ENCODE data around the gene ADAMTS20.

ADAMTS20 gene

DNA sequence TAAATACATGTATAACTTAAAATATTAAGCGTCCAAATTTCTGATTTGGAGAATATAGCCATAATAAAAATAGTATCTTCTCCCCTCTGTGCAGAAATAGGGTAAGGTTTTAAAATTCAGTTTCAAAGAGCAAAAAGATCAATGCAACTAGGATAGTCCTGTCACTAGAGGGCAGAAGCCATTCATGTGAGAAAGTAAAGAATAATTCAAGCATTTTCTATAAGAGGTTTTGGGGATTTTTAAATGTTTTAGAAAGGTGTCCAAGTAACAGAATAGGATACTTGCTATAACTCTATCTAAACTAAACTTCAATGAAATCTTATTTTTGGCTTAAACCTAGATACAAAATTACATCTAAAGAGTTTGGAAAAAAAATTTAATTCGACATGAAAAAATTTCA lies 50.3 kb downstream of the ADAMTS20 start:
- H3K4me1 ChIP-seq (ENCODE audit: control insufficient read depth in 1 of 2, insufficient read depth in 2 of 2, low read length in 2 of 2): no peaks in the 10 kb centered on the region
- no peak overlapping the region for H3K4me3 ChIP-seq (ENCODE audit: low read depth in 1 of 2, low read length in 2 of 2)
- H3K27me3 ChIP-seq (ENCODE audit: control insufficient read depth in 1 of 2, insufficient read depth in 2 of 2, low read length in 2 of 2): no peaks in the 10 kb centered on the region
- H3K27ac ChIP-seq (ENCODE audit: low read depth, low read length): no peak overlapping the region
- no peaks in the 10 kb centered on the region for H3K9me3 ChIP-seq (ENCODE audit: control insufficient read depth in 1 of 2, low read length in 2 of 2)
- H3K9ac ChIP-seq (ENCODE audit: low read depth in 1 of 2, low read length in 2 of 2): no peak overlapping the region
- H3K36me3 ChIP-seq (ENCODE audit: control insufficient read depth in 1 of 2, insufficient read depth in 2 of 2, low read length in 2 of 2): no peaks in the 10 kb centered on the region

DNA sequence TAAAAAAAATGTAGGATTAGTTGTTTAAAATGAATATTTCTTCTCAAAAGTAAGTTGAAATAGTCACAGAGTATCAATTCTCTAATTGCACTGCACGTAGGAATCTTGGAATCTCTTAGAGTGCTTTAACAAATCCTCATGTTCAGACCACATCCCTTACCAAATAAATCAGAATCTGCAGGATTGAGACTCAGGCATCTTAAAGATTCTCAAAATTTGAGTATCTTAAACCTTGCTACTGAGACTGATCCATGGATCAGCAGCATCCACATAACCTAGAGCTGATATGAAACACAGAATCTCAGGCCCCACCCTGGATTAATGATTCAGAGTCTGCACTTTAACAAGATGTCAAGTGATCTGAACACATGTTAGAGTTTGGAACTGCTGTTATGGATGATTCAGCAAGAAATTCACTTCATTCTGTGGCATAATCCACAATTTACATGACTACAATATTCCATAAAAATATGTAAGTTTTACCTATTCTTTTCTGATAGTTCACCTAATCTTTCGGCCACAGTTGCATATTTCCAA lies 58.7 kb downstream of the ADAMTS20 start:
- no peaks in the 10 kb centered on the region for H3K9me3 ChIP-seq (ENCODE audit: control insufficient read depth in 1 of 2, low read length in 2 of 2)
- H3K9ac ChIP-seq (ENCODE audit: low read depth in 1 of 2, low read length in 2 of 2): no peak overlapping the region
- H3K27ac ChIP-seq (ENCODE audit: low read depth, low read length): no peak overlapping the region
- no peaks in the 10 kb centered on the region for H3K4me1 ChIP-seq (ENCODE audit: control insufficient read depth in 1 of 2, insufficient read depth in 2 of 2, low read length in 2 of 2)
- no peak overlapping the region for H3K4me3 ChIP-seq (ENCODE audit: low read depth in 1 of 2, low read length in 2 of 2)
- no peaks in the 10 kb centered on the region for H3K36me3 ChIP-seq (ENCODE audit: control insufficient read depth in 1 of 2, insufficient read depth in 2 of 2, low read length in 2 of 2)
- no peaks in the 10 kb centered on the region for H3K27me3 ChIP-seq (ENCODE audit: control insufficient read depth in 1 of 2, insufficient read depth in 2 of 2, low read length in 2 of 2)

- no peaks in the 10 kb centered on the region for H3K36me3 ChIP-seq (ENCODE audit: control insufficient read depth in 1 of 2, insufficient read depth in 2 of 2, low read length in 2 of 2)
- no peaks in the 10 kb centered on the region for H3K27me3 ChIP-seq (ENCODE audit: control insufficient read depth in 1 of 2, insufficient read depth in 2 of 2, low read length in 2 of 2)
- peaks cover 0 to 2% of the 10 kb centered on the region in 2 donors for H3K9me3 ChIP-seq (ENCODE audit: control insufficient read depth in 1 of 2, low read length in 2 of 2)
- H3K4me1 ChIP-seq (ENCODE audit: control insufficient read depth in 1 of 2, insufficient read depth in 2 of 2, low read length in 2 of 2): no peaks in the 10 kb centered on the region
- H3K4me3 ChIP-seq (ENCODE audit: low read depth in 1 of 2, low read length in 2 of 2): no peak overlapping the region
- H3K27ac ChIP-seq (ENCODE audit: low read depth, low read length): no peak overlapping the region
- no peak overlapping the region for H3K9ac ChIP-seq (ENCODE audit: low read depth in 1 of 2, low read length in 2 of 2)
These were observed 69.5 kb downstream of the ADAMTS20 start for GRCh38 chr12:43482311-43483085.

DNA sequence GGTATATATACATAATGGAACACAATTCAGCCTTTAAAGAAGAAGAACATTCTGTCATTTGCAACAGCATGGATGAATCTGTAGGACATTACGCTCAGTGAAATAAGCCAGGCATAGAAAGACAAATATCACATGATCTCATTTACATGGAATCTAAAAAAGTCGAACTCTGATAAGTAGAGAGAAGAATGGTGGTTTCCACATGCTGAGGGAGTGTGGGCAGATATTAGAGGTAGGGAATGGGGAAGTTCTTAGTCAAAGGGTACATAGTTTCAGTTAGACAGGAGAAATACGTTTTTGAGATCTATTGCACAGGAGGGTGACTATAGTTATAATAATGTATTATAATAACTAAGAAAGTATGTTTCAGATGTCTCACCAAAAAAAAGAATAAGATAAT lies 71.4 kb downstream of the ADAMTS20 start:
- H3K27ac ChIP-seq (ENCODE audit: low read depth, low read length): no peak overlapping the region
- peaks cover 0 to 2% of the 10 kb centered on the region in 2 donors for H3K9me3 ChIP-seq (ENCODE audit: control insufficient read depth in 1 of 2, low read length in 2 of 2)
- no peak overlapping the region for H3K9ac ChIP-seq (ENCODE audit: low read depth in 1 of 2, low read length in 2 of 2)
- no peaks in the 10 kb centered on the region for H3K27me3 ChIP-seq (ENCODE audit: control insufficient read depth in 1 of 2, insufficient read depth in 2 of 2, low read length in 2 of 2)
- no peaks in the 10 kb centered on the region for H3K36me3 ChIP-seq (ENCODE audit: control insufficient read depth in 1 of 2, insufficient read depth in 2 of 2, low read length in 2 of 2)
- no peak overlapping the region for H3K4me3 ChIP-seq (ENCODE audit: low read depth in 1 of 2, low read length in 2 of 2)
- no peaks in the 10 kb centered on the region for H3K4me1 ChIP-seq (ENCODE audit: control insufficient read depth in 1 of 2, insufficient read depth in 2 of 2, low read length in 2 of 2)

DNA sequence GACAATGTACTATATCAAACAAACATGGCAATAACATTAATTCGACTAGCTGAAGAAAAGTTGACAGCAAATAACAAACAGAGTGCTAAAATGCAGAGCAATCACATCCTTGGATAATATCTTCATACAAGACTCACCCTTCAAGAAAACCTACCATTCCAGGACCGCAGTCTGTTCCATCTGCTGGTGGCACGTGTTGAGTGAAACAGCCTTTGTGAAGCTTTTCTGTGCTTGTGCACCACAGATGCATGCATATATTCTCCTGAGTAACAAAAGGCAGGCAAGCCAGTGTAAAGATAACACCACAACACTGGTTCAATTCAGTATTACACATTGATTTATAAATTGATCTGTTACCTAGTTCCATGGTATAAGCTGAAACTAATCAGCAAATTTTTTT lies 89.3 kb downstream of the ADAMTS20 start:
- no peak overlapping the region for H3K9ac ChIP-seq (ENCODE audit: low read depth in 1 of 2, low read length in 2 of 2)
- no peaks in the 10 kb centered on the region for H3K36me3 ChIP-seq (ENCODE audit: control insufficient read depth in 1 of 2, insufficient read depth in 2 of 2, low read length in 2 of 2)

DNA sequence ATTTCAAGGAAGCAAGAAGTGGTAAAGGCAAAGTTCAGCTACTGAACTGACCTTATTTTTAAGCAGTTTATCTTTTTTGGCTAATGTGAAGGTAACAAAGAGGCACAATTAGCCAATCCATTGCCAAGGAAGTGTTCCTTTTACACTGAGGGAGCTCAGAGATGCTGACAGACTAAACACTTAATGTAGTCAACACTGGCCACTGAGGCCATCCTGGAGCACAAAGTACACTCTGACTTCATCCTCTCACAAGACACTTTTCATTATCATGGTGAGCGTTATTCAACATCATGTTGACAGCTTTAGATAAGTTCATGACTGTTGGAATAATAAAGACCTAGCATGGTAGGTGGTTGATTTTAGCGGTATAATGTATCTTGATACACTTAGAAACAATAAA lies 89.9 kb downstream of the ADAMTS20 start:
- Histone ChIP-seq H3K4me1 (ENCODE audit: control insufficient read depth in 1 of 2, insufficient read depth in 2 of 2, low read length in 2 of 2) (no peaks in the 10 kb centered on the region), H3K4me3 (ENCODE audit: low read depth in 1 of 2, low read length in 2 of 2) (no peak overlapping the region), H3K36me3 (ENCODE audit: control insufficient read depth in 1 of 2, insufficient read depth in 2 of 2, low read length in 2 of 2) (no peaks in the 10 kb centered on the region), H3K27ac (ENCODE audit: low read depth, low read length) (no peak overlapping the region), H3K27me3 (ENCODE audit: control insufficient read depth in 1 of 2, insufficient read depth in 2 of 2, low read length in 2 of 2) (no peaks in the 10 kb centered on the region), H3K9me3 (ENCODE audit: control insufficient read depth in 1 of 2, low read length in 2 of 2) (peaks cover 0 to 1% of the 10 kb centered on the region in 2 donors), H3K9ac (ENCODE audit: low read depth in 1 of 2, low read length in 2 of 2) (no peak overlapping the region)

More for the DNA sequence above, 89.3 kb downstream of the ADAMTS20 start:
- Histone ChIP-seq H3K4me1 (ENCODE audit: control insufficient read depth in 1 of 2, insufficient read depth in 2 of 2, low read length in 2 of 2) (no peaks in the 10 kb centered on the region), H3K4me3 (ENCODE audit: low read depth in 1 of 2, low read length in 2 of 2) (no peak overlapping the region), H3K9me3 (ENCODE audit: control insufficient read depth in 1 of 2, low read length in 2 of 2) (no peaks in the 10 kb centered on the region), H3K27me3 (ENCODE audit: control insufficient read depth in 1 of 2, insufficient read depth in 2 of 2, low read length in 2 of 2) (no peaks in the 10 kb centered on the region), H3K27ac (ENCODE audit: low read depth, low read length) (no peak overlapping the region)

- H3K27ac ChIP-seq (ENCODE audit: low read depth, low read length): no peak overlapping the region
- no peak overlapping the region for H3K9ac ChIP-seq (ENCODE audit: low read depth in 1 of 2, low read length in 2 of 2)
- no peaks in the 10 kb centered on the region for H3K4me1 ChIP-seq (ENCODE audit: control insufficient read depth in 1 of 2, insufficient read depth in 2 of 2, low read length in 2 of 2)
- no peaks in the 10 kb centered on the region for H3K27me3 ChIP-seq (ENCODE audit: control insufficient read depth in 1 of 2, insufficient read depth in 2 of 2, low read length in 2 of 2)
- no peak overlapping the region for H3K4me3 ChIP-seq (ENCODE audit: low read depth in 1 of 2, low read length in 2 of 2)
- H3K9me3 ChIP-seq (ENCODE audit: control insufficient read depth in 1 of 2, low read length in 2 of 2): peaks cover 2 to 8% of the 10 kb centered on the region in 2 donors
- no peaks in the 10 kb centered on the region for H3K36me3 ChIP-seq (ENCODE audit: control insufficient read depth in 1 of 2, insufficient read depth in 2 of 2, low read length in 2 of 2)
These were observed 92.7 kb downstream of the ADAMTS20 start for GRCh38 chr12:43459285-43459684.

- peaks cover 2 to 8% of the 10 kb centered on the region in 2 donors for H3K9me3 ChIP-seq (ENCODE audit: control insufficient read depth in 1 of 2, low read length in 2 of 2)
- H3K36me3 ChIP-seq (ENCODE audit: control insufficient read depth in 1 of 2, insufficient read depth in 2 of 2, low read length in 2 of 2): no peaks in the 10 kb centered on the region
- H3K9ac ChIP-seq (ENCODE audit: low read depth in 1 of 2, low read length in 2 of 2): no peak overlapping the region
- no peak overlapping the region for H3K4me3 ChIP-seq (ENCODE audit: low read depth in 1 of 2, low read length in 2 of 2)
- H3K4me1 ChIP-seq (ENCODE audit: control insufficient read depth in 1 of 2, insufficient read depth in 2 of 2, low read length in 2 of 2): no peaks in the 10 kb centered on the region
- no peaks in the 10 kb centered on the region for H3K27me3 ChIP-seq (ENCODE audit: control insufficient read depth in 1 of 2, insufficient read depth in 2 of 2, low read length in 2 of 2)
- H3K27ac ChIP-seq (ENCODE audit: low read depth, low read length): no peak overlapping the region
These were observed 98.2 kb downstream of the ADAMTS20 start for GRCh38 chr12:43453761-43454160.

DNA sequence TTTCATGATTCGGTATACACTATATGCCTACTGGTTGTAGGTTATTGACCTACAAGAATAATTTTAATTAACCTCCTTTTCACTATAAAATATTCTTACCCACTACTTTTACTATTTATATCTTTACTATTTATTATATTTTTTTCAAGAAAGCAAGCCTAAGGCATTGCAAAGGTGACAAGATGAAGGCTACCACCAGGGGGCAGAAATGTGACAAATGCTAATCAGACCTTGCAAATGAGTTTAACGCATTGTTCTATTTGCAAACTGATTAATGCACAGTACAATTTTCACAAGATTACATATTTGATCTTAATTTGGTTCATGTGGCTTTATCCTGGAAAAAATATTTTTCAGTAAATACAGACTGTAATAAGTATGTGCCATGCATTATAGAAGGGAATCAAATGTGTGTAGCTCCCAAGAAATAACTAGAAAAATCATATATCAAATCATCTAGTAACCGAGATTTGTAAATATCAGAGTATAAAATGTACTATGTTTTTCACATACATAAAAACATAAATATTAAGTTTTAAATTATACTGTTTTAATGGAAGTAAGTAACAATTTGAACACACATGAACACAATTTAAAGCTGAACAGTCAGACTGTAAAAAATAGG lies 107.0 kb downstream of the ADAMTS20 start:
- Histone ChIP-seq H3K27me3 (ENCODE audit: control insufficient read depth in 1 of 2, insufficient read depth in 2 of 2, low read length in 2 of 2) (no peaks in the 10 kb centered on the region), H3K27ac (ENCODE audit: low read depth, low read length) (no peak overlapping the region), H3K9me3 (ENCODE audit: control insufficient read depth in 1 of 2, low read length in 2 of 2) (no peaks in the 10 kb centered on the region), H3K4me3 (ENCODE audit: low read depth in 1 of 2, low read length in 2 of 2) (no peak overlapping the region), H3K36me3 (ENCODE audit: control insufficient read depth in 1 of 2, insufficient read depth in 2 of 2, low read length in 2 of 2) (no peaks in the 10 kb centered on the region), H3K4me1 (ENCODE audit: control insufficient read depth in 1 of 2, insufficient read depth in 2 of 2, low read length in 2 of 2) (no peaks in the 10 kb centered on the region), H3K9ac (ENCODE audit: low read depth in 1 of 2, low read length in 2 of 2) (no peak overlapping the region)

GRCh38 chr12:43436597-43436996 lies 115.4 kb downstream of the ADAMTS20 start:
- no peaks in the 10 kb centered on the region for H3K9me3 ChIP-seq (ENCODE audit: control insufficient read depth in 1 of 2, low read length in 2 of 2)
- no peaks in the 10 kb centered on the region for H3K36me3 ChIP-seq (ENCODE audit: control insufficient read depth in 1 of 2, insufficient read depth in 2 of 2, low read length in 2 of 2)
- H3K4me3 ChIP-seq (ENCODE audit: low read depth in 1 of 2, low read length in 2 of 2): no peak overlapping the region
- H3K9ac ChIP-seq (ENCODE audit: low read depth in 1 of 2, low read length in 2 of 2): no peak overlapping the region
- no peaks in the 10 kb centered on the region for H3K4me1 ChIP-seq (ENCODE audit: control insufficient read depth in 1 of 2, insufficient read depth in 2 of 2, low read length in 2 of 2)
- no peak overlapping the region for H3K27ac ChIP-seq (ENCODE audit: low read depth, low read length)
- H3K27me3 ChIP-seq (ENCODE audit: control insufficient read depth in 1 of 2, insufficient read depth in 2 of 2, low read length in 2 of 2): no peaks in the 10 kb centered on the region

All from duodenal mucosa (tissue), 2 donors.